ENCODE results near the gene MAGI1. TPM values are rescaled to one million over a fixed set of nuclear protein-coding genes. Genes with fewer than 3 reads are reported as not detected.

Gene MAGI1
- polyA plus RNA-seq, 2 donors, result 6.0 to 10.6 TPM

- no peak overlapping the region for H3K4me3 ChIP-seq (ENCODE audit: low read depth in 1 of 2, low read length in 2 of 2)
- WGBS, 2 donors, result 85 to 91% methylated on average over 12 of the region's 12 CpGs
- no peaks in the 10 kb centered on the region for H3K9me3 ChIP-seq (ENCODE audit: control insufficient read depth in 2 of 2, insufficient read depth in 1 of 2, low read depth in 1 of 2, low read length in 1 of 2)
- no peaks in the 10 kb centered on the region for H3K27me3 ChIP-seq (ENCODE audit: control insufficient read depth in 1 of 2, insufficient read depth in 2 of 2, low read length in 2 of 2)
- H3K27ac ChIP-seq (ENCODE audit: low read depth in 2 of 2, low read length in 1 of 2), result no peak overlapping the region
- H3K36me3 ChIP-seq (ENCODE audit: control insufficient read depth in 2 of 2, insufficient read depth in 2 of 2, low read length in 1 of 2), result no peaks in the 10 kb centered on the region
- H3K4me1 ChIP-seq (ENCODE audit: control insufficient read depth in 2 of 2, insufficient read depth in 2 of 2, low read length in 1 of 2), result no peaks in the 10 kb centered on the region
Measured at GRCh38 chr3:65587650-65588439, 450.9 kb downstream of the MAGI1 start.

GRCh38 chr3:65584913-65585312, 453.8 kb downstream of the MAGI1 start:
- WGBS, 2 donors, result 94 to 96% methylated on average over 2 of the region's 2 CpGs
- H3K27ac ChIP-seq (ENCODE audit: low read depth in 2 of 2, low read length in 1 of 2), result no peak overlapping the region
- no peaks in the 10 kb centered on the region for H3K9me3 ChIP-seq (ENCODE audit: control insufficient read depth in 2 of 2, insufficient read depth in 1 of 2, low read depth in 1 of 2, low read length in 1 of 2)
- no peaks in the 10 kb centered on the region for H3K27me3 ChIP-seq (ENCODE audit: control insufficient read depth in 1 of 2, insufficient read depth in 2 of 2, low read length in 2 of 2)
- no peak overlapping the region for H3K4me3 ChIP-seq (ENCODE audit: low read depth in 1 of 2, low read length in 2 of 2)
- no peaks in the 10 kb centered on the region for H3K36me3 ChIP-seq (ENCODE audit: control insufficient read depth in 2 of 2, insufficient read depth in 2 of 2, low read length in 1 of 2)
- H3K4me1 ChIP-seq (ENCODE audit: control insufficient read depth in 2 of 2, insufficient read depth in 2 of 2, low read length in 1 of 2), result no peaks in the 10 kb centered on the region

DNA sequence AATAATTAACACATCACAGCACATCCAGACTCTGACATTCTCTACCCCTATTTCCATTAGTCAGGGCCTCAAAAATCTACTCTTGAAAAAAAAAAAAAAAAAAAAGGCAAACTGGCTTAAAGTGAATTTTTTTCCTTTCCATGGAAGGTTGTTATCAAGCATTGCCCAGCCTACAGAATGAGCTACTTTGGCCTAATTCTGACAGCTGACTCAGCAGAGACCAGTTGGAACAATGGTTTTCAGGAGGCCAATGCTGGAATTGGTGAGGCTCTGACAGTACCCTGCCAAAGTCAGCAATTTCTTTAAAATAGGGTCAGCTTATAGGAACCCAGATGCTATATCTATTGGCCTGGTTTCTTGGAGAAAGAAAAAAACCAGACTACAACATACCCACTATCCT, 454.7 kb downstream of the MAGI1 start:
- Histone ChIP-seq H3K36me3 (ENCODE audit: control insufficient read depth in 2 of 2, insufficient read depth in 2 of 2, low read length in 1 of 2) (no peaks in the 10 kb centered on the region), H3K9me3 (ENCODE audit: control insufficient read depth in 2 of 2, insufficient read depth in 1 of 2, low read depth in 1 of 2, low read length in 1 of 2) (no peaks in the 10 kb centered on the region), H3K4me1 (ENCODE audit: control insufficient read depth in 2 of 2, insufficient read depth in 2 of 2, low read length in 1 of 2) (no peaks in the 10 kb centered on the region), H3K27ac (ENCODE audit: low read depth in 2 of 2, low read length in 1 of 2) (no peak overlapping the region), H3K27me3 (ENCODE audit: control insufficient read depth in 1 of 2, insufficient read depth in 2 of 2, low read length in 2 of 2) (no peaks in the 10 kb centered on the region), H3K4me3 (ENCODE audit: low read depth in 1 of 2, low read length in 2 of 2) (no peak overlapping the region)

DNA sequence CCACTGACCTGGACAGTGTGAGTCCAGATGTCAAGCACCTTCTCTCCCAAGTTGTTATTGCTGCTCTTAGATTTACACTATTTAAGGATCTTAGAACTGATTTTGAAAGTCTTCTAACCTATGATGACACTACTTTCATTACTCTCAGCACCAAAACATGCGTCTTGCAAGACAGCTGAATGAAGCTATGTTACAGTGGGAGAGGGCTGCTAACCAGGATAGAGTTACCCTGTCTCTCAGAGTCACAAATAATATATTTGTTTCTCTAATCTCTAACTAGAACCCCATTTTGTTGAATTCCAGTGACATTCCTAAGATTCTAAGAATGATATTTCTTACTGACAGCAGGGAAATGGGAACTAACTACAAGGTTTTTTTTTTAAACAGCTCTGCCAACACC, 455.5 kb downstream of the MAGI1 start:
- Histone ChIP-seq H3K4me3 (ENCODE audit: low read depth in 1 of 2, low read length in 2 of 2) (no peak overlapping the region), H3K4me1 (ENCODE audit: control insufficient read depth in 2 of 2, insufficient read depth in 2 of 2, low read length in 1 of 2) (no peaks in the 10 kb centered on the region), H3K27ac (ENCODE audit: low read depth in 2 of 2, low read length in 1 of 2) (no peak overlapping the region), H3K27me3 (ENCODE audit: control insufficient read depth in 1 of 2, insufficient read depth in 2 of 2, low read length in 2 of 2) (no peaks in the 10 kb centered on the region), H3K9me3 (ENCODE audit: control insufficient read depth in 2 of 2, insufficient read depth in 1 of 2, low read depth in 1 of 2, low read length in 1 of 2) (no peaks in the 10 kb centered on the region), H3K36me3 (ENCODE audit: control insufficient read depth in 2 of 2, insufficient read depth in 2 of 2, low read length in 1 of 2) (no peaks in the 10 kb centered on the region)
- WGBS, 2 donors, result 88 to 93% methylated on average over 1 of the region's 1 CpG

DNA sequence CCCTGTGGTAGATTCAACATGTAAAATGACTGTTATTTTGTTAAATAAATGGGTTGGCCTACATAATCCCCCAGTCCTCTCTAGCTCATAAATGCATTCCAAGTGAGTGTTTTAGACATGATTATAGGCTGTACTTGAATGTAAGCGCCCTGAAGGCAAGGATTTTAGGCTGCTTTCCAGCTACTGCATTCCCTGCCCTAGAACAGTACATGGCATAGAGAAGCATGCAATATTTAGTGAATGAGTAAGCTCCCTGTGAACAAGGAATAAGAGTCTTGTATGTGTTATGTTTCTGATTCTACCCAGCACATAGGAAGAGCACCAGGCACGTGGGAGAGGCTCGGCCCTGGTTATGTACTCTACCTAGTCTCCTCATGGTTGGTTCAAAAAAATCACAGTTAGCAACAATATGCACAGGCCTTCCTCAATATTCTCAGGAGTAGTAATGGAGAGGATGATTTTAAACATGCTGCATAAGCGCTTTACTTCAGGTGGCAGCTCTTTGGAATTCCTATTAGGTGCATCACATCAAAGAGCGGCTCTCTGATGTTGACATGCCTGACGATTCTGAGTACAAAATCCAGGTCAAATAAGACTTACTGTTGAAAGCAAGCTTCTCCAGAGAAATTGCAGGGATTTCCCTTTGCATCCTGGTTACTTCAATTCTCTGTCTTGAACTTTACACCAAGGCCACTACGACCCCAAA, 456.6 kb downstream of the MAGI1 start:
- H3K27me3 ChIP-seq (ENCODE audit: control insufficient read depth in 1 of 2, insufficient read depth in 2 of 2, low read length in 2 of 2), result no peaks in the 10 kb centered on the region
- H3K9me3 ChIP-seq (ENCODE audit: control insufficient read depth in 2 of 2, insufficient read depth in 1 of 2, low read depth in 1 of 2, low read length in 1 of 2), result no peaks in the 10 kb centered on the region
- no peak overlapping the region for H3K27ac ChIP-seq (ENCODE audit: low read depth in 2 of 2, low read length in 1 of 2)
- no peaks in the 10 kb centered on the region for H3K36me3 ChIP-seq (ENCODE audit: control insufficient read depth in 2 of 2, insufficient read depth in 2 of 2, low read length in 1 of 2)
- WGBS, 2 donors, result 82 to 84% methylated on average over 7 of the region's 7 CpGs
- no peak overlapping the region for H3K4me3 ChIP-seq (ENCODE audit: low read depth in 1 of 2, low read length in 2 of 2)
- no peaks in the 10 kb centered on the region for H3K4me1 ChIP-seq (ENCODE audit: control insufficient read depth in 2 of 2, insufficient read depth in 2 of 2, low read length in 1 of 2)

DNA sequence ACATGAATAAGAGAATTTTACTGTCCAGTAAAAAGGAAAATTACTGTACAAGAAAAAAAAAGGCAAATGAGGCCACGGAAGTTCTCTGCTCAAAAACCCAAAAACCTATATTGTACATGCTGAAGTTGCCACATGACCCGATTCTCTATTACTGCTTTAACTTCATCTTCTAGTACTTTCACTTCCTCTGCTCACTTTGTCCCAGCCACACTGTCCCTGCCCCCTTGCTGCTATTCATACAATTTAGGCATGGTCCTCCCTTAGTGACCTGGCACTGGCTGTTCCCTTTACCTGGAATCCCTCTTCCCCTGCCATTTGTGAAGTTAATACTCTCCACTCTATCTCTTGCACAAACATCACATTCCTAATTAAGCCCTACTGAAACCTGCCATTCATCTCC, 457.4 kb downstream of the MAGI1 start:
- WGBS, 2 donors, result 90 to 92% methylated on average over 2 of the region's 2 CpGs
- Histone ChIP-seq H3K27me3 (ENCODE audit: control insufficient read depth in 1 of 2, insufficient read depth in 2 of 2, low read length in 2 of 2) (no peaks in the 10 kb centered on the region), H3K27ac (ENCODE audit: low read depth in 2 of 2, low read length in 1 of 2) (no peak overlapping the region), H3K9me3 (ENCODE audit: control insufficient read depth in 2 of 2, insufficient read depth in 1 of 2, low read depth in 1 of 2, low read length in 1 of 2) (no peaks in the 10 kb centered on the region), H3K4me3 (ENCODE audit: low read depth in 1 of 2, low read length in 2 of 2) (no peak overlapping the region), H3K4me1 (ENCODE audit: control insufficient read depth in 2 of 2, insufficient read depth in 2 of 2, low read length in 1 of 2) (no peaks in the 10 kb centered on the region), H3K36me3 (ENCODE audit: control insufficient read depth in 2 of 2, insufficient read depth in 2 of 2, low read length in 1 of 2) (no peaks in the 10 kb centered on the region)

- no peak overlapping the region for H3K4me3 ChIP-seq (ENCODE audit: low read depth in 1 of 2, low read length in 2 of 2)
- 94 to 97% methylated on average over 5 of the region's 5 CpGs for WGBS, 2 donors
Measured at GRCh38 chr3:65578861-65579260, 459.9 kb downstream of the MAGI1 start.

GRCh38 chr3:65577843-65578430, 460.8 kb downstream of the MAGI1 start:
- Histone ChIP-seq H3K27me3 (ENCODE audit: control insufficient read depth in 1 of 2, insufficient read depth in 2 of 2, low read length in 2 of 2) (no peaks in the 10 kb centered on the region), H3K4me1 (ENCODE audit: control insufficient read depth in 2 of 2, insufficient read depth in 2 of 2, low read length in 1 of 2) (no peaks in the 10 kb centered on the region), H3K36me3 (ENCODE audit: control insufficient read depth in 2 of 2, insufficient read depth in 2 of 2, low read length in 1 of 2) (no peaks in the 10 kb centered on the region)

More at GRCh38 chr3:65578861-65579260, 459.9 kb downstream of the MAGI1 start:
- Histone ChIP-seq H3K4me1 (ENCODE audit: control insufficient read depth in 2 of 2, insufficient read depth in 2 of 2, low read length in 1 of 2) (no peaks in the 10 kb centered on the region), H3K36me3 (ENCODE audit: control insufficient read depth in 2 of 2, insufficient read depth in 2 of 2, low read length in 1 of 2) (no peaks in the 10 kb centered on the region), H3K27ac (ENCODE audit: low read depth in 2 of 2, low read length in 1 of 2) (no peak overlapping the region), H3K9me3 (ENCODE audit: control insufficient read depth in 2 of 2, insufficient read depth in 1 of 2, low read depth in 1 of 2, low read length in 1 of 2) (no peaks in the 10 kb centered on the region), H3K27me3 (ENCODE audit: control insufficient read depth in 1 of 2, insufficient read depth in 2 of 2, low read length in 2 of 2) (no peaks in the 10 kb centered on the region)

GRCh38 chr3:65576966-65577365, 461.8 kb downstream of the MAGI1 start:
- Histone ChIP-seq H3K4me3 (ENCODE audit: low read depth in 1 of 2, low read length in 2 of 2) (no peak overlapping the region), H3K27me3 (ENCODE audit: control insufficient read depth in 1 of 2, insufficient read depth in 2 of 2, low read length in 2 of 2) (no peaks in the 10 kb centered on the region), H3K4me1 (ENCODE audit: control insufficient read depth in 2 of 2, insufficient read depth in 2 of 2, low read length in 1 of 2) (no peaks in the 10 kb centered on the region), H3K9me3 (ENCODE audit: control insufficient read depth in 2 of 2, insufficient read depth in 1 of 2, low read depth in 1 of 2, low read length in 1 of 2) (no peaks in the 10 kb centered on the region), H3K27ac (ENCODE audit: low read depth in 2 of 2, low read length in 1 of 2) (no peak overlapping the region), H3K36me3 (ENCODE audit: control insufficient read depth in 2 of 2, insufficient read depth in 2 of 2, low read length in 1 of 2) (no peaks in the 10 kb centered on the region)
- WGBS, 2 donors, result 40 to 58% methylated on average over 2 of the region's 2 CpGs

More at GRCh38 chr3:65577843-65578430, 460.8 kb downstream of the MAGI1 start:
- Histone ChIP-seq H3K4me3 (ENCODE audit: low read depth in 1 of 2, low read length in 2 of 2) (no peak overlapping the region), H3K9me3 (ENCODE audit: control insufficient read depth in 2 of 2, insufficient read depth in 1 of 2, low read depth in 1 of 2, low read length in 1 of 2) (no peaks in the 10 kb centered on the region), H3K27ac (ENCODE audit: low read depth in 2 of 2, low read length in 1 of 2) (no peak overlapping the region)
- WGBS, 2 donors, result 80% methylated on average over 8 of the region's 8 CpGs
